Stimulated activated CD8-positive, alpha-beta memory T cell treated with anti-CD3 and anti-CD28 coated beads, Interleukin-4, amount 100 ng/mL, for 48 hours (primary cell): Measurements from ENCODE around the gene ALB.

ENCODE experiments used
- DNase-seq: peaks from one replicate; pipeline ENCODE4 v3.0.0-alpha.2; 2020

The ALB gene

DNA sequence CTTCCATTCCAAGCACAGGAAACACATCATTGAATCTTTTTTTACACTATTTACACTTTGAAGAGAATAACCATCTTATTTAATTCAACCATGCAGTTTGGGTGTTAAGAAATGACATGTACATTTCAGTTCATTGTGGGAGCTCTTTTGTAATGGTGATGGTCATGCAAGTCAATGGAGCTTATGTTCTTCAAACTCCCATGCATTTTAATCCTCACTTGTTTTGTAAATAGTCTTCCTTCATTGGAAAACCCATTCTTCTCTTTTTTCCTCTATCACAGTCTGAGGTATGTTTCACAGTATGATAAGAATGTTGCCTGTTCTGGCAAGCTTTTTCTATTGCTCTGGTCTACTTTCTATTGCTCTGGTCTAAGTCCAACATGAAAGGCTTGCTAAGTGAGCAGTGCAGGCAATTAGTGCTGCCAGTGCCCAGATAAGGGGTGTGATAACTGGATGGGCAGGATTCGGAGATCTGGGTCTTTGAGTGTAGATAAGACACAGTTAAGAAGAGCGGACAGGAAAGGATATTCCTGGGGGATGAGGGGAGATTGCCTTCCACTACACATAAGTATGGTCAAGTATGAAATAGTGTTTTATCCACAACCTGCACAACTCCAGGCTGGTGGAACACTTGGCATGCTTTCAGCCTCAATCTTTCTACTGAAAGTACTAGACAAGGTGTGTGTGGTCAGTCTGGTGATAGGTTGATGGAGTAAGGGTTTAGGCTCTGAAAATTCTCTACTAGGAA is 49.0 kb downstream of the ALB start:
- no peak for DNase-seq

DNA sequence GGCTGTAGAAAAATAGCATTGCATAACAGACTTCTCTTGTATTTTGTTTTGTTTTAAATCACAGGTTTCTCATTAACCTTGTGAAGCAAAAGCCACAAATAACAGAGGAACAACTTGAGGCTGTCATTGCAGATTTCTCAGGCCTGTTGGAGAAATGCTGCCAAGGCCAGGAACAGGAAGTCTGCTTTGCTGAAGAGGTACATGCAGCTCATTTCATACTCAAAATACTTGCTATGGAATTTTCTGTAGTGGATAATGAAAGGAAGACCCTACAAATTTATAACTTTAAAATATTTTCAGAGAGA is 49.6 kb downstream of the ALB start:
- DNase-seq, result no peak

DNA sequence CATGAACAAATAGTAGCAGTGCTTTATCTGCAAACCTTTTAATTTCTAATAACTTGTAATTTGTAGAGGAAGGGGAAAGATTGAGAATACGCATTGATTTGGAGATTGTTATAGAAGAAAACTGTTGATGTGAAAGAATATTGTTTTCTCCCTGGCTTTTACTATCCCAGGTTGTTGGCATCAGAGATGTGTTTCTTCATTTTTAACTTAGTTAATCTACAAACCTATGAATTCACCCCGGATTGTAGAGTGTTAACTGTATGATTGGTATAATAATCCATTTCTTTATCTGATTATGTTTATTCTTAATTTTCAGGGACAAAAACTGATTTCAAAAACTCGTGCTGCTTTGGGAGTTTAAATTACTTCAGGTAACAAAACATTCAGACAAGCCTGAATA is 50.8 kb downstream of the ALB start:
- no peak for DNase-seq

DNA sequence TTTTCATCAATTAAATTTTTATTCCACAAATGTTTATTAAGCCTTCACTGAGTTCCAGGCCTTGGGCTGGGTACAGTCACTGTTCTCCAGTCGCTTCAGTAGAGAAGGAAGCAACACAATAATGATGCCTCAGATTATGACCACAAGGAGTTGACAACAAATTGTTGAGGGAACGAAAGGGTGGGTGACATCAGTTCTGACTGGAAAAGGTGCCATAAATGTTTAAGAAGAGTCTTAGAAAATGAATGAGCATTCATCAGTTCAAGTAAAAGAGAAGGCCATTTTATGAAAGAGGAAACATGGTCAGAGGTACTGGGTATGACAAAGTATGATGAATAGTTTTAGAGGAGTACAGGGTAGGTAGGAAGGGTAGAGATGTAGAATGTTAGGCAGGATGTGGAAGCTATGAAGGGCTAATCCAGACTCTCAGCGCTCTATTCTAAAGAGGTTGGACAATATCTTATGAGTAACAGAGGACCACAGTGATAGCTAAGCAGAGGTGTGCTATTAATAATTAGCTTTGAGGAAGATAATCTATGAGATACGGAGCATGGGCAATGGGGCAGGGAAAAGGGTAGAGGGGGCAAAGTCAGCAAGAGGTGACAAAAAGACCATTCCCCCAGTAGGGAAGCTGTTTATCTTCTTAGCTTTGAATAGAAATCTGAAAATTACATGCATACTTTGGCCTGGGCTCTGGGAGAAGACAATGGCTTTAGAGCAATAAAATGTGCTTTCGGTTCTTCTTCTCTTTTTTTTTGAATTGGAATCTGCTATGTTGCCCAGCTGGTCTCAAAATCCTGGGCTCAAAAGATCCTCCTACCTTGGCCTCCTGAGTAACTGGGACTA is 52.3 kb downstream of the ALB start:
- no peak for DNase-seq

DNA sequence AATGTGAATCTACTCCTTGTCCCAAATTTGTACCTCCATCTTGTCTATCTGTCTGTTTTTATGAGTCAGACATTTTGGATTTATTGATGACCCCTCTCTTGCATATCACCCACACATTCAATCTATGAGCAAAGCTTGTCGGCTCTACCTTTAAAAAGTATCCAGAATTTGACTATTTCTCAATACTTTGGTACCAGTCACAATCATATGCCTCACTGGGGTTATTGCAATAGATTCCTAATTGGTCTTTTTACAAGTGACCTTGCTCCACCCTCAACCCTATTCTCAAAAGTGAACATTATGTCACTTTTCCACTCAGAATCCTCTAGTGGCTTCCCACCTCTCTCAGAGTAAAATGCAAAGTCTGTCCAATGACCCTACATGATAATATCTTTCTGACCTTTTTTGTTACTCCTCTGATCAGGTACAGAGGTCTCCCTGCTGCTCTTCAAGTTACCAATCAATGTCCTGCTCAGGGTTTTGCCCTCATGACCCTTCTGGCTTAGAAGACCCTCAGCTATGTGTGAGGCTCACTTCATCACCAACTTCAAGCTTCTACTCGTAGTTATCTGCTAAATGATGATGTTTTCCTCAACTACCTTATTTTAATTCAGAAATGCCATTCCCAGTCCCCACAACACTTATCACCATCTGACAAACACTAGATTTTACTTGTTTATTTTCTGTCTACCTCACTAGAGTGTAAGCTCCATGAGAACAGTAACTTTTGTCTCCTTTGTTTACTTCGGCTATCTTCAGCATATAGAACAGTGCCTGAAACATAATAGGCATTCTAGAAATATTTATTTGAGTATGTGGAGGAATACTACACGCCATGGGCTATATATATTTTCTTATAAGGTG is 54.3 kb downstream of the ALB start:
- no peak for DNase-seq

DNA sequence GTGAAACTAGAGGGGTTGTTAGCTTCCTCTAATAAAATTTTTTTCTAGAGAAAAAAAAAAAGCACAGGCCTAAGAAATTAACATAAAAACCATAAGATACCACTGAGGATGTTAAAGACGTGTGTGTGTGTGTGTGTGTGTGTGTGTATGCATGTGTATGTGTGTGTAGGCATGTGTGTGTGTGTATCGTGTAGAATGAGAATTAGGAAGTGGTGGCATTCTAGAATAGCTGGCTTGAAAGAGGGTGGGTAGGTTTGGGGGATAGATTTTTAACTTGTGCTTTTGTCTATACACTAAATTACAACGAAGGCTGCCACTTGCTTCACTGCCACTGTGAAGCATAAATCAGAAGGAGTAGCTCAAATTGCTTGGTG is 54.9 kb downstream of the ALB start:
- DNase-seq, result no peak

DNA sequence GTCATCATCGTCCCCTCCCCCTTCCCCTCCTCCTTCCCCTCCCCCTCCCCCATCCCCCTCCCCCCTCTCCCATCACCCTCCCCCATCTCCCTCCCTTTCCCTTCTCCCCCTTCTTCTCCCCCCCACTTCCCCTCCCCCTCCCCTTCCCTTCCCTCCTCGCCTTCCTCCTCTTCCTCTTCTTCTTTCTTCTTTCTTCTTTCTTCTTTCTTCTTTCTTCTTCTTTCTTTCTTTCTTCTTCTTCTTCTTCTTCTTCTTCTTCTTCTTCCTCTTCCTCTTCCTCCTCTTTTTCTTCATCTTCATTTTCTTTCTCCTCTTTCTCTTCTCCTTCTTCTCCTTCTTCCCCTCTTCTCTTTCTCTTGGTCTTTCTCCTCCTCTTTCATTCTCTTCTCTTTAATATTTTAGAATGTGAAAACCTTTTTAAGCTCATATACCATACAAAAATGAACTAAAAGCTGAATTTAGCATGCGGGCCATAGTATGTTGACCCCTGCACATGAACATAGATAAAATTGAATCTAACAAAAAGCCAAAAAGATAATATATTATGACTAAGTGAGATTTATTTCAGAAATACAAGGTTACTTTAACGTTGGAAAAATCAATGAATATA is 56.9 kb downstream of the ALB start:
- DNase-seq, result no peak

DNA sequence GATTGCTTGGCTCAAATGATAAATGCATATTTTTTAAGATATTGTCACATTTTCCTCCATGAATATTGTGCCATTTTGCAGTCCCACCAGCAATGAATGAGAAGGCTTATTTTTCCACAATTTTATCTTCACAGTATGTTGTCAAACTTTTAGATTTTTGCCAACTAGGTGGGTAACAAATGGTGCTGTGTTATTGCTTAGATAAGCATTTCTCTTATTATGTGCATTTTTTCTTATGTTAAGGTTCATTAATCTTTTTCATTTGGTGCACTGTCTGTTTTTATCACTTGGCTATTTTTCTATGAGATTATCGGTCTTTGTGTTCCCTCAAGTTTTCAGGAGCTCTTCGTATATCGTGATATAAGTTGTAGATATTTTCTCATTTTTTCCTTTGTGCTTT is 64.1 kb downstream of the ALB start:
- no peak for DNase-seq

DNA sequence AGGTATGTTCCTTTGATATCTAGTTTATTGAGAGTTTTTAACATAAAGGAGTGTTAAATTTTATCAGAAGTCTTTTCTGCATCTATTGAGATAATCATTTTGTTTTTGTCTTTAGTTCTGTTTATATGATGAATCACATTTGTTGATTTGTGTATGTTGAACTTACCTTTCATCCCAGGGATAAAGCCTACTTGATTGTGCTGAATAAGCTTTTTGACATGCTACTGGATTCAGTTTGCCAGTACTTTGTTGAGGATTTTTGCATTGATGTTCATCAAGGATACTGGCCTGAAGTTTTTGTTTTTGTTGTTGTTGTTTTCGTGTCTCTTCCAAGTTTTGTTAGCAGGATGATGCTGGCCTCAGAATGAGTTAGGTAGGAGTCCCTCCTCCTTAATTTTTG is 66.6 kb downstream of the ALB start:
- DNase-seq, result no peak
